NCI-H128 (cell line): ENCODE measurements around the gene ATL3.
A peak's percentile ranks its signal among the peaks of the same experiment; 100 is the strongest.
"Not testable (repeated sequence)": the region's sequence is repeated elsewhere in the genome, so short reads cannot be mapped to it uniquely, and the experiment has no call there.

Source experiments
- DNase-seq: peaks from one replicate; lab custom pipeline; 2025; ENCODE audit not compliant: unreplicated experiment; lab: John Stamatoyannopoulos, UW

Gene ATL3

DNA sequence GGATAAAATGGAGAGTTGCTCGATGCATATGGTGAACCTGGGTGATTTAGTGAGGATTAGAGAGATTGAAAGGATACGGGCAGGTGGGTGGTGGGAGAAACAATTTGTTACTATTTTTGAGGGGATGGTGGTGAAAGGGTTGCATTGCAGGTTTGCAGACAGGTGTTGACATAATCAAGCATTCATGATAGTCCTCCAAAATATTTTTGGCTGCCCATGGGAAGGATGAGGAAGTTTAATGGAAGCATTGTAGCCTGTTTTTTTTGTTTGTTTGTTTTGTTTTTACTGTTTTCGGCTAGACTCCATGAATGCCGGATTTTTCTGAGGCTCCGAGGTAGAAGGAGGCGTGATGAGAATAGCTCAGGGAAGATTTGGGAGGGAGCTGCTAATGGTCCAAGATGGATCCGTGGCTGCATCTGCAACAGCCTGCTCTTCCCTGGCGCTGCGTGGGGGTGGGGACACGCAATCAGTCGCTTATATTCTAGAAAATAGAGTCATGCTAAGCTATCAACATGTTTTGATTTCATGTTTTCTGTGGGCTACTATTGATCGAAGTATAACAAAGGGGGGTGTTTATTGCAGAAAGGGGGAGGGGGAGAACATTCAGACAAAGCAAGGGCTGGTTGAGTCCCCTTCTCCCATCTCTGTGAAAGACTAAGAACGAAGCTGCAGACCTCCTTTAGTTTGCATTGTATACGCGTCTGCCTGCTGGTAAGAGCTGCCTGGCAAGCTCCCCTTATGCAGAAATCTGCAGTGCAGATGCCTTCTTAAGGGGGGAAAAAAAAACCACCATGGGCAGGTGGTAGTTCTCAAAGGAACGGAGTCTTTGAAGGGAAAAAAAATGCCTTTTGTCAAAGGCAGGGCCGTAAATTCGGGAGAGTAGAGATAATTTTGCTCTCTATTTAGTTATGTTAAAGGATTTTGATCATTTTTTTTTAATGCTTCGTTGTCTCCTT, 11.2 kb upstream of the ATL3 start:
- peak; percentile 18 for DNase-seq

DNA sequence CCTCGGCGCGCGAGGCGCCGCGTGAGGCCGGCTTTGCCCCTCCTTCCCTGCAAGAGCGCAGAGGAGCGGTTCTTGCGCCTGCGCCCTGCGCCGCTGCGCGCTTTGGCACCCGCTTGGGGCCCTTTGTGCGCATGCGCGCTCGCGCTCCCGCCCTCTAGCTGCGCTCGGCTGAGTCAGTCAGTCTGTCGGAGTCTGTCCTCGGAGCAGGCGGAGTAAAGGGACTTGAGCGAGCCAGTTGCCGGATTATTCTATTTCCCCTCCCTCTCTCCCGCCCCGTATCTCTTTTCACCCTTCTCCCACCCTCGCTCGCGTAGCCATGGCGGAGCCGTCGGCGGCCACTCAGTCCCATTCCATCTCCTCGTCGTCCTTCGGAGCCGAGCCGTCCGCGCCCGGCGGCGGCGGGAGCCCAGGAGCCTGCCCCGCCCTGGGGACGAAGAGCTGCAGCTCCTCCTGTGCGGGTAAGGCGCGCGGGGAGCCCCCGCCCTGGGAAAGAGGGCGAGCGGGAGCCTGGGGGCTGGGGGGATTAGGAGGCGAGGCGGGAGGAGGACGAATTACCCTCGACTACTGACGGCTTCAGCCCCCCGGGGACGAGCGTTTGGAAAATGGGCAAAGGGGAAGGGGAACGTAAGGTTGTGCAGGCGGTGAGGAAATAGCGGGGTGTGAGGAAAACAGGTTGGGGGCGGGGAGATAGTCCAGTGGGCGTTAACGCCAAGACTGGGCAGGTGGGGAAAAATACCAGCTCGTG, 10.3 kb upstream of the ATL3 start, which contains the start of gene RTN3:
TSS of gene RTN3 (plus strand) at position 180 of the 745 bp plus-strand sequence. CDS start at position 317, 137 bp downstream.
- DNase-seq: peak; percentile 97

DNA sequence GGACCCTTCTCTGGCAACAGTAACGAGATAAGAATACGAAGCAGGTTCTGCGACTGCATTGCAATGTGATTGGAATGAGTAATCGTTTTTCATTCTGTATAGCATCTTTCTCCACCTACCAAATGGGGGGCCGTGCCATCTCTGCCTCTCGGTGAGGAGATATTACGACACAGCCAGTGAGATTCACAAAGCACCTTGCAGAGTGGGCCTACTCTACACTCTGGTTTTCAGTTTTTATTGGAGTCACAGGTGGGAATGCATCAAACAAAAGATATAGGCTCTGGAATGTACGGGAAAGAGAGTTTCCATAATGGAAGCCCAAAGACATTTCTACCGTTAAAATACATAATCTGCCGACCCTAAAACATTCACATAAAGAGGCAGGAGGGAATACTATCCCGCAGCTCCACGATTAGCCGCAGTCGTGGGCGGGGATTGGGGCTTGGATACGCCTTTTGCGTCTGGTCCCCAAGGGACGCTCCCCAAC, 9.7 kb upstream of the ATL3 start:
- no peak for DNase-seq

DNA sequence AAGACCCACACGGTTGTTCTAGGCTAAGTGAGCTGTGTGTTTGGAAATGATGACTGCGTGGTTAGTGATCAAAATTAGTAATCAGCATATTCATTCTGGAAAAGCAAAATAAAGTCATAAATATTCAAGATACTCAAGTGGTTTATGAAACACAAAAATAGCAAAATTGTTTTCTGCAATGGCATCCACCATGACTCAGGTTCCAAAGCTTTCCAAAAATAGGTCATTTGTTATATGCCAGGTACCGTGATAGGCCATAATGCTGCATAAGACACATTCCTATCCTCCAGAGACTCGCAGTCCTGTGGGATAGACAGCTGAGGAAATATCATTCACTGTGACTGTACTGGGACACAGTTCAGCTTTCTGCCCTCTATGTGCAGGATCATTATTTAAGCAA, 2.4 kb upstream of the ATL3 start:
- no peak for DNase-seq

DNA sequence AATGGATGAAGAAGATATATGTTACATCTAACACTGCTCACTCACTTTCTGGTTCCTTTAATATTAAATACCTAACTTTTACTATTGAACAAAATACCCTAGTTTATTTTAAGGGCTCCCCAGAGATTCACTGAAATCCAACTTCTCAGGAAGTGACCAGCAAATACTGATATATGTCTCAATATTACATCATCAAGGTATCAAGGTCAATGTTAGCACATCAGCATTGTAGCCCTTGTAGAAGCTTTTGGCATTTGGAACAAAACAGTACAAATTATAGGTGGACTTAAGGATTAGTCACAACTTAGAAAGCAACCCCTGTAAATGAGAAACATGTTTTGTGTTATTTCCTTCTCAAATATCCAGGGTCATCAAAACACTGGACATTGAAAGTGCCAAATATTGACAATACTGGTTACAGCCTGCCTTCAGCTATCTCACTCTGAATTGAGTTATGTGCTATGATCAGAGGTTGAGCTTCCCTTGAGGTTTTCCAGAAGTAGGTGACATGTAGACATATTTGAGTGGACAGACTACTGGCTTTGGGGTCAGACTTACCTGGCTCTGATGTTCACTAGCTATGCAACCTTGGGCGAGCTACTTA, 1.9 kb upstream of the ATL3 start:
- no peak for DNase-seq

DNA sequence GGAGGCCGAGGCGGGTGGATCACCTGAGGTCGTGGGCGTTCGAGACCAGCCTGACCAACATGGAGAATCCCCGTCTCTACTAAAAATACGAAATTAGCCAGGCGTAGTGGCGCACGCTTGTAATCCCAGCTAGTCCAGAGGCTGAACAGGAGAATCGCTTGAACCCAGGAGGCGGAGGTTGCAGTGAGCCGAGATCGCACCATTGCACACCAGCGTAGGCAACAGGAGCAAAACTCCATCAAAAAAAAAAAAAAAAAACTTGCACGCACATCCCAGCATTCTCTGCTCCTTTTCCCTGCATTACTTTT, 934 bp upstream of the ATL3 start:
- no peak for DNase-seq

DNA sequence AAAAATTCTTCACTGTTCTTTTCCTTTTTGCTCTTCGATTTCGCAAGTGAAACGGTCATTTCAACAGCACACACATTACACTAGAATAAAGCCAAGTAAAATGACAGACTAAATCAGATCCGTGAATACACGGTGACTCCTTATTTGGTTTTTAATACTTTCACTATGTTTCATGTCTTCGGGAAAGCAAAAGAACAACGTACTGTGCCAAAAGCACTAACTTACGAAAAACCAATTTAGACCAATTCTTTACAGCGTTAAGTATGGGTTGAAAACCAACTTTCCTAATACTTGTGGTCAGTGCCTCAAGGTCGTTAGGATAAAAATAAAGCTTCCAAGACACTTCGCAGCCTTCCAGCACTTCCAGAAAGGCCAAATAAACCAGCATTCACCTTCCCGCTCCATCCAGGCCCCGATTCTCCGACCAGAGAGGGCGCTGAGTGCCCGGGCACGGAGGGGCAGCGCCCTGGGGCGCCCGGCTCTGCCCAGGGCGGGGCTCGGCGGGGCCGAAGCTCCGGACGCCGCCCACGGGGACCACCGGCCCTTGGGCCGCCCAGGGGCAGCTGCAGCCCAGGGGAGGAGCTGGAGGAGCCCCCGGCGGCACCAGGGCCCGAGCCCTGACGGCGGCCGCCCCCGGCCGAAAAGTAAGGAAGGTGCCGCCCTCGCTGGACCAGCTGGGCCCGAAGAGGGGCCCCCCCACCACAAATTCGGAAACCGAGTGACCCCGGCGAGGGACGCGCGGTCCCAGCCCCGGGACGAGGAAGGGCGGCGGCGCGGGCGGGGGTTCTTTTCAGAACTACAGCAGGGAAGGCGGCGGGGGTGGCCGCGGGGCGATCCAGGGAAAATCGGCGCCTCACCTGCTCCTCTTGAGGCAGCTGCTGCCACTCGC, 499 bp downstream of the ATL3 start:
- DNase-seq: peak; percentile 14

DNA sequence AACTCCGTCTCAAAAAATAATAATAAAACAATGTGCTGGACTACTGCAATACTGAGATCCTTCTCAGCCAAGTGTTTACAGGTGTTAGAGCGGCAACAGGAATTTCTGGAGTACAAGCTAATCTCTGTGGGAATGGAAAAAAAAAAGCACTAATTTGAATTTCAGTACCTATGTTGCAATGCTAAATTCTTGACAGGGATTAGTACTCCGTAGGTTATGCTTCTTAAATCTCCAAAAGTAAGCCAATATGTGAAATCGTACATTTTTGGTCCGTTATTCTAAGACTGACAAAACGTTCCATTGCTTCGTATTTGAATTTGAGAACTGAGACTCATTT, 1.1 kb downstream of the ATL3 start:
- DNase-seq: no peak

DNA sequence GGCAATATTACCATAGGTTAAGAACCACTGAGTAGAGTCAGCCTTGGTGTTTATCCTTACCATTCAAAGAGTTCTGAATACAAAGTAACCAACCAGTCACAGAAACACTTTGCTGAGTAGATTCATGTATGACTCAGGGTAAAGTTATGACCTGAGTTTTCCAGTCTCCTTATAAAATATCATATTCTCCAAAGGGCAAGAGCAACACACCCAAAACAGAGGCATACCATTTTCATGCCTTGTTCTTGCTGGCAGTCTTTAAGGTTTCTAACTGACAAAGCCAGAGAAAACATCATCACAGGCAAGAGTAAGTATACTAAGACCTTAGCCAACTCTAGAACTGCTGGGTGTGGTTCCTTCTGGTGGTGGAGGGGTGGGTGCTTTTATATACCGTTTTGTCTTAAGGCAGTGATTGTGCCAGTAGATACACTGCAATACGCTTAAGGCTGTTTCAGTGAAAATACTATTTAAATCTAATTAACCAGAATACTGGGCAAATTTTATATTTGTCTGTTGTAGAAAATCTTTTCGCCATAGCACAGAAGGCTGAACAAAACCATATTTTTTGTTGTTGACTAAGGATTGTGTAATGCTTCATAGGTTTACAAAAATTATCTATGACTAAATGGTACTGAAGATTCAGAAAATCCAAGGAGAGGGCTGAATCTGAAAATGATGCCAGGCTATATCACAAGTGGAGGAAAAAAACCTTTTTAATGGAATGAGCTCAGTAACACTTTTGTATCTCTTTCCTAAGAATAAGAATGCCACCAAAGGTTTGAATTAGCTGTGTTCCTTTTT, 3.0 kb downstream of the ATL3 start:
- DNase-seq: no peak

DNA sequence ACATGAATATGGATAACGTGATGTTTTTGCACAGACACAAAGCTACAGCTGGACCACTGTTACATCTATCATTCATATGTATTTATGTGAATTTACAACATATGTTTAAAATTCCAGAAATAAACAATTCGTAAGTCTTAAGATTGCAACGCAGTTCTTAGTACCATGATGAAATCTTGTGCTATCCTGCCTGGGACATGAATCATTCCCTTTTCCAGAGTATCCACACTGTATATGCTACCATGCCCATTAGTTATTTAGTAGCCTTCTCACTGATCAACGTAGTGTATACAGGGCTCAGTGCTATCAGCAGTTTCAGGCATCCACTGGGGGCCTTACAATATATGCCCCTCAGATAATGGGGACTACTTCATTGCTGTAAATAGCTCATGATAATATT, 4.3 kb downstream of the ATL3 start:
- no peak for DNase-seq

DNA sequence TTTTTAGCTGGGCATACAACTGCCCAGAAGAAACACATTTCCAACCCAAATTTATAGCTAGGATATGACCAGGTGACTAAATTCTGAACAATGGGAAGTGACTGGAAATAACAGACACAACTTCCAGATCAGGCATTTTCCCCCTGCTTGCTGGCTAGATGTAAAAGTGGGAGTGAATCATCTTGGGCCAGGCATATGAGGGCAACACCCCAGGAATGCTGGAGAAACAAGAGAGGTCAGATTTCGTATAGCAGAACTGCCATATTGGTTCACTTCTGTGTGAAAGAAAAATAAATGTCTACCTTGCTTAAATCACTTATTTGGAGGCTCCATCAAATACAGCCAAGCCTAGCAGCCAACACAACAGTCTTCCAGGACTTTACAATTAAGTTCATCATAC, 7.4 kb downstream of the ATL3 start:
- no peak for DNase-seq

DNA sequence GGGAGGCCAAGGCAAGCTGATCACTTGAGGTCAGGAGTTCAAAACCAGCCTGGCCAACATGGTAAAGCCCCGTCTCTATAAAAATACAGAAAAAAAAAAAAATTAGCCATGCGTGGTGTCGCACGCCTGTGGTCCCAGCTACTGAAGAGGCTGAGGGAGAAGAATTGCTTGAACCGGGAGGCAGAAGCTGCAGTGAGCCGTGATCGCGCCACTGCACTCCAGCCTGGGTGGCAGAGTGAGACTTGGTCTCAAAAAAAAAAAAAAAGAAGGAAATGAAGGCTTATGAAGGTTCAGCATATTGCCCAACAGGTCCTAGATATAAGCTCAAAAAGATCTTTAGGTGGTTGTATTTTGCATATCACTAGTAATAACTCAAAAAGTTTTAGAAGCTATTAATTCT, 10.2 kb downstream of the ATL3 start:
- no peak for DNase-seq

DNA sequence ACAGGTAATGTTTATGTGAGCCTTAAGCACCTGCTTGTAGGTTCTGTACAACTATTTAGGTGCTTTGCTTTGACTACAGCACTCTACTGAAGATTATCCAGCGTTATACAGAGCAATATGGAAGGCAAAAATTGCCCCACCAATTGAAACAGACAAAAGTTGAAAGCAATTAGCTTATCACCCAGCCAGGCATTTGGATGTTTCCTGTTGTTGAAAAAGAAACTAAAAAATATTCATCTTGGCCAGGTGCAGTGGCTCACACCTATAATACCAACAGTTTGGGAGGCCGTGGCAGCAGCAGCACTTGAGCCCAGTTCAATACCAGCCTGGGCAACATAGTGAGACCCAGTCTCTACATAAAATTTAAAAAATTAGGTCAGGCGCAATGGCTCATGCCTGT, 18.5 kb downstream of the ATL3 start:
- DNase-seq: no peak

DNA sequence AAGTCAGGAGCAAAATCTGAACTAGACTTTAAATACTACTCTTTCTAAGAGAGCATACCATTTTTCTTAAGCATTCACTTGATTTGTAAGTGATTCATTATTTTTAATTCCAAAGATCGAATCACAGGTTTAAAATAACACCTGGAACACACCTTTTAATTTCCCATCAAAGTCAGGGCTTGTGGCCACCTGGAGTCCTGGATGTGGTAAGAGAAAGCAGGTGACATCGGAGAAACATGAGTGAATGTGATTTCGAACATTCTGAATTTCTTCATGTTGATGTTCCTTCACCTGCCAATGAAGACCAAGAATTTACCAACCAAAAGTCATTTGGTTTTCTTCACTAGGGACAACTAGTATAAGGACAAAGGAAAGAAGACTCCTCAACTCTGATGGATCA, 28.0 kb downstream of the ATL3 start:
- no peak for DNase-seq

DNA sequence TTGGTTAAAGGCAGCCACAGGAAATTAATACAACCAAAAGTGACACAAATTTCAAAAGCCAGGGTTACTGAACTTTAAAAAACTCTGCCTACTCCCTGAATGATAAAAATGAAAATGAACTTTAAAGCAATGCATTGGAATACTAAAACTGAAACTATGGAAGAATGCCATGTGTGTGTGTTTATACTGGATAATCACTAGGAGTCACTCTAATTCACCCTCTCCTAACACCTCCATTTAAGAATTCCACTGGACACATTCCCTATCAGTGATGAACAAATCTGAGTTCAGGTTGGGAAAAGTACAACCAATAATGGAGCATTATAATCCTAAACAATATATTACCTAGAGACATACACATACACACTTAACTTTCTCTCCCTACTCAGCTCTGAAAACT, 29.4 kb downstream of the ATL3 start:
- DNase-seq: no peak

DNA sequence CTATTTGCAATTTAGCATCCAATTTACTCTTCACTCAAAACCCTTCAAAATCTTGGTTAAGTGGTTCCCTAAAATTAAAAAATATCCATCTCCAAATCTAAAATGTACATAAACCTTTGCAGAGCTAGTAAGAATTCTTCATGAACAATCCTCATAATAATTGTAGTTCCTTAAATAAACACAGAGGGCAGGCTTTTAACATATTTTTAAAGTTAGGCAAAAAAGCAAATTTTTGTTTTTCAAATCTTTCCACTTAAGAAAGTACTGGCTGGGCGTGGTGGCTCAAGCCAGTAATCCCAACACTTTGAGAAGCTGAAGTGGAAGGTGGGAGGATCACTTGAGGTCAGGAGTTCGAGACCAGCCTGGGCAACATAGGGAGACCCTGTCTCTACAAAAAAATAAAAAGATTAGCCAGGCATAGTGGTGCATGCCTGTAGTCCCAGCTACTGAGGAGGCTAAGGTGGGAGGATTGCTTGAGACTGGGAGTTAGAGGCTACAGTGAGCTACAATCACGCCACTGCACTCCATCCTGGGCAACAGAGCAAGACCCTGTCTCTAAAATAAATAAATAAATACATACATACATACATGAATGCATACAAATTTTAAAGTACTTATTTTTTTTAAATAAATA, 31.9 kb downstream of the ATL3 start:
- DNase-seq: no peak

DNA sequence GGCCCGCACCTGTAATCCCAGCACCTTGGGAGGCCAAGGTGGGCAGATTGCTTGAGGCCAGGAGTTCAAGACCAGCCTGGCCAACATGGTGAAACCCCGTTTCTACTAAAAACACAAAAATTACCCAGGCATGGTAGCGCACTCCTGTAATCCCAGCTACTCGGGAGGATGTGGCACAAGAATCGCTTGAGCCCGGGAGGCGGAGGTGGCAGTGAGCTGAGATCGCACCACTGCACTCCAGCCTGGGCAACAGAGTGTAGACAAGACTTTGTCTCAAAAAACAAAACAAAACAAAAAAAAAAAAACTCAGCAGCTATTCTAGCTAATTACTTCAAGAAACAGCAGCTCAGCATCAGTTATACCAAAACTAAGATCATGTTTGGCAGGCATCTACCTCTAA, 32.7 kb downstream of the ATL3 start:
- not testable (repeated sequence) for DNase-seq

DNA sequence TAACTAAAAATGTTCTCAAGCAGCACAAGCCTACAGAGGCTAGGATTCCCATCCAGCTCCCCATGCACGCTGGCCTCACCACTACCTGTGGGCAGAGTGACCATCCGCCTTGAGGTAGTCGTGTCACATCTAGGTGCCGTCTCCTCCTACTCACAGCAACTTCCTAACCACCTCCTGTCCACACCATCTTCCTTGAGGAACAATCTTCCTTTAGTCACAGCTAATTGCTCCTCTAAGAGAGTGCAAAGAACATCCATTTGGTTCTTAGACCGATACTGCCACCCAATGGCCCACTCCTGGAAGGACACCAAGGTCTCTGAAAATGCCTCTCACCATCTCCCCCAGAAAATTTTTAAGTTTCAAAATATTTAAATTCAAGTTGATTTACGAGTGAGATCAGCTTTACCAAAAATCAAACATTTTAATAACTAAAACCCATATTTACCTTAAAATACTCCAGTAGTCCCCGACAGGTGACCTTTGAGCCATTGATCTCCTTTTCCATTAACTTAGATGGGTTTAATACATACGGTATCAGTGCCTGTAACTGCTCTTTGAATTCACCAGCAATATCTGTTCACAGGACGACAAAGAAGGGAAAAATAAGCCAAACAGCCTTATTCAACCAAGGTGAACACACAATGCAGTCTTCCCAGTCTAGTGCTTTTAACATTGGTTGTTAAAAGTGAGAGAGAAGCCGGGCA, 35.3 kb downstream of the ATL3 start:
- DNase-seq: peak; percentile 13

DNA sequence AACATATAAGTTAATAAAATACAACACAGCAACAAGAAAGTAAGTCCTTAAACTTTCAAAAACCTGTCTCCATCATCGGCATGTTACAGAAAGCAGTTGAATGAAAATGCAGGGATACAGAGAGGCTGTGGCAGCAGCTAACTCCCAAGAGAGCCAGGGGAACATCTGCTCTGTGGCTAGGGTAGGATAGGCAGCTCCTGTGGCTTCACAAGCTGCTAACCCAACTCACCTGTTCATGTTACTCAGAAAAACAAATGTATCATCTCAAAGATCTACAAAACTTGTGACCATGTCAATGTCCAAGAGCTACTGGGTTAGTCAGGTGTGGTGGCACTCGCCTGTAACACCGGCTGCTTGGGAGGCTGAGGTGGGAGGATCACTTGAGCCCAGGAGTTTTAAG, 41.8 kb downstream of the ATL3 start:
- DNase-seq: no peak
